Endothelial cell of umbilical vein (primary cell): ENCODE data around the gene PDE4B. TPM values are rescaled to one million over a fixed set of nuclear protein-coding genes. Genes with fewer than 3 reads are reported as not detected.

Source experiments
- BruUV-seq: library from RNA; stranded (reverse); fragments of 400-500 nt; replicated peaks from 2 replicates; lab custom pipeline; 2021; lab: Mats Ljungman, UMichigan
- CTCF ChIA-PET: fragments of 300-600, 350-600 bp; sonication (Branson Sonifier 250); formaldehyde crosslinking; loops from one replicate; lab custom pipeline; 2021; ENCODE audit warnings: antibody characterized with exemption, inconsistent platforms; lab: Charles Lee
- POLR2A ChIA-PET: fragments of 300-600, 350-600 bp; sonication (Branson Sonifier 250); formaldehyde crosslinking; loops from one replicate; lab custom pipeline; 2021; ENCODE audit warnings: antibody characterized with exemption, inconsistent platforms; lab: Charles Lee
- DNase-seq: peaks from one replicate; pipeline ENCODE4 v3.0.0-alpha.2; 2011; ENCODE audit warnings: low read depth, low spot score
- FAIRE-seq: peaks from 2 replicates; lab custom pipeline; 2011; peaks lifted over from hg19 to GRCh38; lab: Jason Lieb, UNC
- H2AFZ ChIP-seq: 2 replicates; pipeline ENCODE4 v1.6.0; 2012; ENCODE audit warnings: low read depth, low read length, control low read depth, inconsistent platforms
- H3K27ac ChIP-seq: 2 replicates; pipeline ENCODE4 v1.5.1; 2011; ENCODE audit warnings: low read depth, mild to moderate bottlenecking, control low read depth, low read length, moderate library complexity; ENCODE audit not compliant: insufficient read depth
- H3K27me3 ChIP-seq, 2 experiments: 2 replicates each; pipeline versions ENCODE4 v1.6.0 to v1.6.1; 2011; ENCODE audit warnings: low read length in 2 of 2, mixed read lengths in 1 of 2; ENCODE audit not compliant: control insufficient read depth in 2 of 2, insufficient read depth in 2 of 2
- H3K36me3 ChIP-seq, 2 experiments: 2 replicates in 1 of 2; 3 replicates in 1 of 2; pipeline ENCODE4 v1.5.1; 2011; ENCODE audit warnings: low read length in 2 of 2, mild to moderate bottlenecking in 1 of 2, moderate library complexity in 1 of 2; ENCODE audit not compliant: control insufficient read depth in 2 of 2, insufficient read depth in 2 of 2; ENCODE audit errors: extremely low read depth in 1 of 2
- H3K4me1 ChIP-seq: 3 replicates; pipeline ENCODE4 v1.5.1; 2011; ENCODE audit warnings: mild to moderate bottlenecking, low read length; ENCODE audit not compliant: control insufficient read depth, insufficient read depth; ENCODE audit errors: extremely low read depth
- H3K4me2 ChIP-seq: 2 replicates; pipeline ENCODE4 v1.6.1; 2011; ENCODE audit warnings: low read length, control low read depth, mixed read lengths; ENCODE audit not compliant: insufficient read depth
- H3K4me3 ChIP-seq, 3 experiments: fragments of 200-600 bp in 1 of 3; sonication (generic), shearing (Covaris generic) in 1 of 3; replicated peaks in 1 of 3; 2 replicates each; pipeline ENCODE4 v1.5.1; 2011 to 2016; ENCODE audit warnings: control low read depth in 3 of 3, low read length in 3 of 3, mild to moderate bottlenecking in 2 of 3, inconsistent platforms in 1 of 3, low read depth in 1 of 3, moderate library complexity in 1 of 3; ENCODE audit not compliant: insufficient read depth in 1 of 3
- H3K79me2 ChIP-seq: 2 replicates; pipeline ENCODE4 v1.6.0; 2012; ENCODE audit warnings: low read length, inconsistent platforms; ENCODE audit not compliant: control insufficient read depth, insufficient read depth
- H3K9ac ChIP-seq: replicated peaks from 2 replicates; pipeline ENCODE3; 2011; ENCODE audit warnings: low read length, control low read depth; ENCODE audit not compliant: insufficient read depth; ENCODE audit errors: extremely low read depth
- H3K9me1 ChIP-seq: replicated peaks from 3 replicates; pipeline ENCODE4 v1.6.0; 2011; ENCODE audit warnings: mild to moderate bottlenecking, low read length; ENCODE audit not compliant: control insufficient read depth, insufficient read depth; ENCODE audit errors: extremely low read depth
- H3K9me3 ChIP-seq: replicated peaks from 2 replicates; pipeline ENCODE4 v1.5.1; 2012; ENCODE audit warnings: low read length, inconsistent platforms; ENCODE audit not compliant: control insufficient read depth, insufficient read depth
- H4K20me1 ChIP-seq: replicated peaks from 2 replicates; pipeline ENCODE3; 2011; ENCODE audit warnings: mild to moderate bottlenecking, low read length; ENCODE audit not compliant: control insufficient read depth, insufficient read depth; ENCODE audit errors: extremely low read depth
- CTCF ChIP-seq, 2 donors: IDR thresholded peaks; 1 replicate in 1 of 2; 2 replicates in 1 of 2; pipeline ENCODE4 v1.5.1; 2011; ENCODE audit warnings: low read length in 2 of 2, mild to moderate bottlenecking in 2 of 2, moderate library complexity in 2 of 2, control low read depth in 1 of 2, inconsistent platforms in 1 of 2, low read depth in 1 of 2; ENCODE audit not compliant: insufficient read depth in 1 of 2; ENCODE audit errors: extremely low read depth in 1 of 2
- EZH2 ChIP-seq: IDR thresholded peaks from 2 replicates; pipeline ENCODE4 v1.6.1; 2012; ENCODE audit warnings: borderline replicate concordance, low read depth, mild to moderate bottlenecking, moderate library complexity, low read length, inconsistent platforms; ENCODE audit not compliant: severe bottlenecking
- FOS ChIP-seq: IDR thresholded peaks from 2 replicates; pipeline ENCODE4 v1.6.1; 2011; ENCODE audit warnings: mild to moderate bottlenecking, low read length, moderate library complexity, borderline replicate concordance; ENCODE audit not compliant: insufficient read depth
- GATA2 ChIP-seq: IDR thresholded peaks from 2 replicates; pipeline ENCODE4 v1.7.0; 2011; ENCODE audit warnings: low read depth, mild to moderate bottlenecking, moderate library complexity, mixed read lengths, low read length; ENCODE audit not compliant: insufficient read length, insufficient read depth
- JUN ChIP-seq: IDR thresholded peaks from 2 replicates; pipeline ENCODE4 v1.6.1; 2011; ENCODE audit warnings: borderline replicate concordance, low read depth; ENCODE audit not compliant: insufficient read length, insufficient read depth
- MYC ChIP-seq: IDR thresholded peaks from one replicate; pipeline ENCODE4 v1.6.1; 2011; ENCODE audit warnings: mild to moderate bottlenecking, low read depth, low read length
- POLR2A ChIP-seq: IDR thresholded peaks from 2 replicates; pipeline ENCODE4 v1.6.1; 2012; ENCODE audit warnings: low read depth, mild to moderate bottlenecking, control low read depth, low read length
- POLR2AphosphoS5 ChIP-seq: IDR thresholded peaks from 2 replicates; pipeline ENCODE4 v1.6.1; 2012; ENCODE audit warnings: low read depth, mild to moderate bottlenecking, control low read depth, low read length, moderate library complexity; ENCODE audit not compliant: insufficient read depth
- dilution Hi-C: fragments of 300-500 bp; cut with MboI; formaldehyde crosslinking; loops from one replicate; pipeline ENCODE4 v1.15.0; 2019; ENCODE audit warnings: low sequenced_read_pairs; ENCODE audit not compliant: extremely low pct_ligation_motif_present
- intact Hi-C: fragments of 100-400 bp; cut with micrococcal nuclease; formaldehyde crosslinking; loops from one replicate; pipeline ENCODE4 v1.10.0; 2022
- polyA plus RNA-seq, 4 experiments: library from polyadenylated mRNA; depleted of rRNA in 3 of 4; stranded (reverse) in 3 of 4; unstranded in 1 of 4; fragments of >200 nt; gene quantifications; 2 replicates each; pipeline versions ENCODE4 v1.2.1 to v1.2.3, GENCODE V29; 2011 to 2012; ENCODE audit warnings: missing spikeins in 1 of 4
- total RNA-seq: library from RNA; stranded (reverse); gene quantifications from 2 replicates; pipeline ENCODE4 v1.2.3, GENCODE V29; 2021
- TF ChIP-seq, protein P1 (sequence below): IDR thresholded peaks from 2 replicates; pipeline ENCODE4 v1.6.1; 2011; ENCODE audit not compliant: insufficient read depth, insufficient read length

PDE4B gene
- total and polyA plus RNA-seq, 2 donors (not counting 3 experiments of a cell fraction or from before 2014, with no cell fraction given) = 63.5 to 69.8 TPM

DNA sequence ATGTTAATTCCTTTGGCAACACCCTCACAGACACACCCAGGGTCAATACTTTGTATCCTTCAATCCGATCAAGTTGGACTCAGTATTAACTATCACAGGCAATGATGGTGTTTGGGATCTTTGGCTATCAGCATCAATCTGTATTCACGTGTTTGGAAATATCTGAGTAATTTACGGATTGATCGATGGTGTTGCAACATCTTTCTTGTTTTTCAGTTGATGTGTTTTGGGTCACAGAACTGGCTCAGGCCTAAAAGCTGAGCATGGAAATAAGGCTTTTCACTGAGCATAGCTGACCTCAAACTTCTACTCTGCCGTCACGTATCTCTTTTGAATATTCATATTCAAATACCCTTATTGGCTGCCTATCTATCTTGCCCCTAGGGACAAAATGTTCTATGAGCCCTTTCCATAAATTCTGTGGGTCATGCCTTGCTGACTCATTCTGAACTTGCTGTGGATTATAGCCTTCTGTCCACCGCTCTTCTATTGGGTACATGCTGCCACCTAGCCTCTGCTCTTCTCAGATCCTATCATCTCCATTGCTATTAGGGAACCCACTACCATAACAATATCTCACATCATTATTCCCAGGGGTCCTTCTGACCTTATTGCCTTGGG lies 156.0 kb downstream of the PDE4B start:
- peaks cover 12% of the 10 kb centered on the region for H3K4me1 ChIP-seq
- POLR2A ChIA-PET = no interaction called here
- H3K9me3 ChIP-seq = no peaks in the 10 kb centered on the region
- DNase-seq = no peak
- H3K9ac ChIP-seq = no peak overlapping the region
- H3K9me1 ChIP-seq = no peaks in the 10 kb centered on the region
- peaks cover 0 to 2% of the 10 kb centered on the region in 2 experiments for H3K27me3 ChIP-seq
- intact Hi-C loops (no loop called here), dilution Hi-C loops (no loop called here)
- H2AFZ ChIP-seq = no peak overlapping the region
- no peak overlapping the region for H3K27ac ChIP-seq
- H3K4me3 ChIP-seq = no peak overlapping the region
- no peak for TF ChIP-seq EZH2
- TF ChIP-seq, protein P1, sequence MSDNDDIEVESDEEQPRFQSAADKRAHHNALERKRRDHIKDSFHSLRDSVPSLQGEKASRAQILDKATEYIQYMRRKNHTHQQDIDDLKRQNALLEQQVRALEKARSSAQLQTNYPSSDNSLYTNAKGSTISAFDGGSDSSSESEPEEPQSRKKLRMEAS = no peak
- TF ChIP-seq POLR2AphosphoS5 = no peak
- TF ChIP-seq MYC = no peak
- no peak for TF ChIP-seq GATA2
- no peak for TF ChIP-seq CTCF (IDR thresholded peaks at IDR 0.05; ENCODE audit: extremely low read depth in 1 of 2, insufficient read depth in 1 of 2, low read depth in 1 of 2, low read length in 2 of 2)
- no peak for TF ChIP-seq JUN
- no peak for TF ChIP-seq POLR2A
- no peak for TF ChIP-seq FOS
- no peaks in the 10 kb centered on the region for H4K20me1 ChIP-seq
- no TSS peak for BruUV-seq
- no peak overlapping the region for H3K4me2 ChIP-seq
- no peak for FAIRE-seq
- no peaks in the 10 kb centered on the region for H3K79me2 ChIP-seq
- CTCF ChIA-PET = interaction anchor here (1.1 kb wide), 1 partner anchor 261 kb away, joined by 4 read pairs; no protein-coding TSS in a partner anchor
- H3K36me3 ChIP-seq = no peaks in the 10 kb centered on the region
